Suprapubic skin (tissue), 4 donors: ENCODE measurements around the gene CAMK2D.

ENCODE experiments used
- POLR2A ChIP-seq, 2 donors: fragments of 450-650 bp; IDR thresholded peaks; one replicate each; pipeline ENCODE4 v1.6.1; 2017; ENCODE audit warnings: antibody characterized with exemption in 2 of 2, mild to moderate bottlenecking in 2 of 2, moderate library complexity in 2 of 2
- POLR2AphosphoS5 ChIP-seq, 3 donors: sonication (generic); formaldehyde crosslinking; IDR thresholded peaks; one replicate each; pipeline ENCODE4 v1.6.1; 2017; ENCODE audit warnings: antibody characterized with exemption in 3 of 3
- TF ChIP-seq, protein P1 (sequence below), 2 donors: fragments of 200-600 bp in 1 of 2; fragments of 450-650 bp in 1 of 2; sonication (generic) in 1 of 2; IDR thresholded peaks; one replicate each; pipeline ENCODE4 v1.5.1; 2016 to 2019; ENCODE audit warnings: antibody characterized with exemption in 2 of 2, mild to moderate bottlenecking in 1 of 2, moderate library complexity in 1 of 2

DNA sequence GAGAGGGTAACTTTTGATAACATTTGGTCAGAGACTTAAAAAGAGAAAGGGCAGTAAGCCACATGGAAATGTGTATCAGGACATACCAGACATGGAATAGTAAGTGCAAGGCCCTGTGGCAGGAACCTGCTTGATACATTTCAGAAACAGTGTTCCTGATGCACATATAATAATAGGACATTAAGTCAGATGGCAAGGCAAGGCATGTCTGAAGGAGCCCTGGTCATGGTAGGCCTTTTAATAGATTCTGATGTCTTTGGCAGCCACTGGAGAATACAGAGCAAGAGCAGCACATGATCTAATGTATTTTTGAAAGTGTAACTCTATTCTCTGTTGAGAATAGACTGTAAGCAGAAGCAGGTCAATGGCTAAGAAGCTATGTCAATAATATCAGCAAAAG is 279.7 kb downstream of the CAMK2D start:
- TF ChIP-seq, protein P1, sequence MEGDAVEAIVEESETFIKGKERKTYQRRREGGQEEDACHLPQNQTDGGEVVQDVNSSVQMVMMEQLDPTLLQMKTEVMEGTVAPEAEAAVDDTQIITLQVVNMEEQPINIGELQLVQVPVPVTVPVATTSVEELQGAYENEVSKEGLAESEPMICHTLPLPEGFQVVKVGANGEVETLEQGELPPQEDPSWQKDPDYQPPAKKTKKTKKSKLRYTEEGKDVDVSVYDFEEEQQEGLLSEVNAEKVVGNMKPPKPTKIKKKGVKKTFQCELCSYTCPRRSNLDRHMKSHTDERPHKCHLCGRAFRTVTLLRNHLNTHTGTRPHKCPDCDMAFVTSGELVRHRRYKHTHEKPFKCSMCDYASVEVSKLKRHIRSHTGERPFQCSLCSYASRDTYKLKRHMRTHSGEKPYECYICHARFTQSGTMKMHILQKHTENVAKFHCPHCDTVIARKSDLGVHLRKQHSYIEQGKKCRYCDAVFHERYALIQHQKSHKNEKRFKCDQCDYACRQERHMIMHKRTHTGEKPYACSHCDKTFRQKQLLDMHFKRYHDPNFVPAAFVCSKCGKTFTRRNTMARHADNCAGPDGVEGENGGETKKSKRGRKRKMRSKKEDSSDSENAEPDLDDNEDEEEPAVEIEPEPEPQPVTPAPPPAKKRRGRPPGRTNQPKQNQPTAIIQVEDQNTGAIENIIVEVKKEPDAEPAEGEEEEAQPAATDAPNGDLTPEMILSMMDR (IDR thresholded peaks at IDR 0.05) = no peak
- TF ChIP-seq POLR2A (IDR thresholded peaks at IDR 0.05) (no peak), POLR2AphosphoS5 (IDR thresholded peaks at IDR 0.05) (no peak)
